H1 (cell line): ENCODE results near the gene MYOCD. TPM values are rescaled to one million over a fixed set of nuclear protein-coding genes. Genes with fewer than 3 reads are reported as not detected.

ENCODE experiments used
- CTCF ChIA-PET: fragments of 300-600 bp; sonication (Branson Sonifier 250); formaldehyde crosslinking; loops from one replicate; lab custom pipeline; 2021; ENCODE audit not compliant: partially characterized antibody; lab: Charles Lee
- POLR2A ChIA-PET: fragments of 300-600 bp; sonication (Branson Sonifier 250); formaldehyde crosslinking; loops from one replicate; lab custom pipeline; 2021; ENCODE audit warnings: inconsistent platforms; ENCODE audit not compliant: partially characterized antibody; lab: Charles Lee
- DNase-seq, 2 experiments: peaks; one replicate each; pipeline versions ENCODE4 v3.0.0 to v3.0.0-alpha.2; 2010 to 2022; ENCODE audit warnings: low spot score in 2 of 2, low read depth in 1 of 2, mixed read lengths in 1 of 2
- FAIRE-seq: peaks from 2 replicates; lab custom pipeline; 2011; peaks lifted over from hg19 to GRCh38; lab: Jason Lieb, UNC
- H2AFZ ChIP-seq: 2 replicates; pipeline ENCODE4 v1.8.1; 2012; ENCODE audit warnings: low read length, inconsistent platforms
- H2AK5ac ChIP-seq: 2 replicates; pipeline ENCODE4 v1.6.1; 2013; ENCODE audit warnings: low read depth, low read length
- H2BK120ac ChIP-seq: replicated peaks from 2 replicates; pipeline ENCODE3; 2013; ENCODE audit warnings: low read depth, low read length, inconsistent platforms
- H2BK12ac ChIP-seq: 2 replicates; pipeline ENCODE4 v1.6.1; 2013; ENCODE audit warnings: low read depth, low read length
- H2BK15ac ChIP-seq: 2 replicates; pipeline ENCODE4 v1.6.1; 2013; ENCODE audit warnings: low read length
- H2BK20ac ChIP-seq: 2 replicates; pipeline ENCODE4 v1.6.1; 2013; ENCODE audit warnings: low read length
- H2BK5ac ChIP-seq: 2 replicates; pipeline ENCODE4 v1.6.1; 2013; ENCODE audit warnings: low read depth, low read length
- H3K14ac ChIP-seq: 2 replicates; pipeline ENCODE4 v1.6.1; 2013; ENCODE audit warnings: inconsistent platforms; ENCODE audit not compliant: insufficient read length
- H3K18ac ChIP-seq: 2 replicates; pipeline ENCODE4 v1.6.1; 2013; ENCODE audit warnings: low read length; ENCODE audit errors: extremely low read depth
- H3K23ac ChIP-seq: 2 replicates; pipeline ENCODE4 v1.6.1; 2013; ENCODE audit warnings: inconsistent platforms; ENCODE audit not compliant: insufficient read length
- H3K23me2 ChIP-seq: 2 replicates; pipeline ENCODE4 v1.6.1; 2013; ENCODE audit warnings: low read depth, low read length
- H3K27ac ChIP-seq: 2 replicates; pipeline ENCODE4 v1.6.1; 2011; ENCODE audit warnings: low read depth, low read length, inconsistent platforms
- H3K27me3 ChIP-seq, 4 experiments: replicated peaks in 1 of 4; 1 replicate in 1 of 4; 2 replicates in 3 of 4; pipeline versions ENCODE4 v1.6.1 to v1.8.1; 2011 to 2013; ENCODE audit warnings: low read length in 3 of 4, mild to moderate bottlenecking in 3 of 4, inconsistent platforms in 2 of 4, mixed read lengths in 2 of 4, moderate library complexity in 1 of 4; ENCODE audit not compliant: control insufficient read depth in 3 of 4, insufficient read depth in 3 of 4; ENCODE audit errors: extremely low read depth in 1 of 4
- H3K36me3 ChIP-seq, 4 experiments: 2 replicates each; pipeline versions ENCODE4 v1.6.1 to v1.8.1; 2011 to 2013; ENCODE audit warnings: mild to moderate bottlenecking in 4 of 4, low read length in 3 of 4, moderate library complexity in 2 of 4, control low read depth in 1 of 4, inconsistent platforms in 1 of 4; ENCODE audit not compliant: insufficient read depth in 4 of 4, control insufficient read depth in 2 of 4
- H3K4ac ChIP-seq: replicated peaks from 2 replicates; pipeline ENCODE3; 2013; ENCODE audit warnings: low read length, low read depth, mixed read lengths, inconsistent platforms; ENCODE audit not compliant: insufficient read length
- H3K4me1 ChIP-seq, 4 experiments: replicated peaks in 1 of 4; 1 replicate in 1 of 4; 2 replicates in 3 of 4; pipeline versions ENCODE4 v1.6.1 to v1.8.1; 2011 to 2013; ENCODE audit warnings: low read length in 3 of 4, inconsistent platforms in 2 of 4, mixed read lengths in 1 of 4; ENCODE audit not compliant: insufficient read depth in 4 of 4, control insufficient read depth in 3 of 4
- H3K4me2 ChIP-seq, 2 experiments: 2 replicates each; pipeline versions ENCODE4 v1.6.1 to v1.8.1; 2011 to 2013; ENCODE audit warnings: low read depth in 2 of 2, low read length in 2 of 2, control low read depth in 1 of 2, inconsistent platforms in 1 of 2, mild to moderate bottlenecking in 1 of 2; ENCODE audit not compliant: insufficient read depth in 1 of 2
- H3K4me3 ChIP-seq, 4 experiments: fragments of 200-600, 300-600 bp in 1 of 4; sonication (generic), shearing (Covaris generic), sonication (Bioruptor Twin) in 1 of 4; 2 replicates each; pipeline versions ENCODE4 v1.5.1 to v1.8.1; 2011 to 2016; ENCODE audit warnings: low read length in 4 of 4, low read depth in 3 of 4, control low read depth in 2 of 4, inconsistent platforms in 2 of 4, mild to moderate bottlenecking in 2 of 4, mixed read lengths in 1 of 4, moderate library complexity in 1 of 4; ENCODE audit not compliant: insufficient read depth in 2 of 4; ENCODE audit errors: extremely low read depth in 1 of 4
- H3K56ac ChIP-seq: replicated peaks from 2 replicates; pipeline ENCODE3; 2013; ENCODE audit warnings: low read depth, mild to moderate bottlenecking, mixed read lengths, low read length, inconsistent platforms; ENCODE audit not compliant: insufficient read length
- H3K79me1 ChIP-seq: 2 replicates; pipeline ENCODE4 v1.6.1; 2013; ENCODE audit warnings: low read depth, low read length, control low read depth
- H3K79me2 ChIP-seq, 2 experiments: 2 replicates each; pipeline versions ENCODE4 v1.6.1 to v1.8.1; 2012 to 2013; ENCODE audit warnings: low read length in 2 of 2, mild to moderate bottlenecking in 2 of 2, inconsistent platforms in 1 of 2; ENCODE audit not compliant: insufficient read depth in 2 of 2, control insufficient read depth in 1 of 2
- H3K9ac ChIP-seq, 4 experiments: replicated peaks in 1 of 4; 1 replicate in 1 of 4; 2 replicates in 3 of 4; pipeline versions ENCODE4 v1.6.1 to v1.8.1; 2011 to 2013; ENCODE audit warnings: low read depth in 3 of 4, low read length in 3 of 4, control low read depth in 2 of 4, mild to moderate bottlenecking in 2 of 4, moderate library complexity in 2 of 4, inconsistent platforms in 1 of 4; ENCODE audit errors: extremely low read depth in 1 of 4
- H3K9me3 ChIP-seq, 2 experiments: 2 replicates each; pipeline versions ENCODE4 v1.6.1 to v1.8.1; 2012 to 2013; ENCODE audit warnings: mild to moderate bottlenecking in 2 of 2, moderate library complexity in 2 of 2, control low read depth in 1 of 2, inconsistent platforms in 1 of 2, low read depth in 1 of 2, low read length in 1 of 2, mixed read lengths in 1 of 2; ENCODE audit not compliant: insufficient read depth in 2 of 2
- H4K20me1 ChIP-seq, 2 experiments: replicated peaks in 1 of 2; 2 replicates each; pipeline versions ENCODE3 to v1.8.1; 2011 to 2013; ENCODE audit warnings: inconsistent platforms in 2 of 2, low read length in 2 of 2, mild to moderate bottlenecking in 1 of 2; ENCODE audit not compliant: insufficient read depth in 2 of 2, control insufficient read depth in 1 of 2
- H4K5ac ChIP-seq: 2 replicates; pipeline ENCODE4 v1.6.1; 2013; ENCODE audit warnings: low read length, low read depth, mixed read lengths, inconsistent platforms; ENCODE audit not compliant: insufficient read length
- H4K8ac ChIP-seq: 2 replicates; pipeline ENCODE4 v1.8.0; 2013; ENCODE audit warnings: mild to moderate bottlenecking, moderate library complexity, low read length, inconsistent platforms; ENCODE audit not compliant: insufficient read depth; ENCODE audit errors: extremely low read depth
- H4K91ac ChIP-seq: replicated peaks from 2 replicates; pipeline ENCODE3; 2013; ENCODE audit warnings: low read length, mixed read lengths, inconsistent platforms; ENCODE audit not compliant: insufficient read length
- CTCF ChIP-seq, 3 experiments: IDR thresholded peaks; 1 replicate in 2 of 3; 2 replicates in 1 of 3; pipeline versions ENCODE4 v1.5.1 to v1.6.1; 2011; ENCODE audit warnings: low read length in 3 of 3, mild to moderate bottlenecking in 3 of 3, inconsistent platforms in 2 of 3, low read depth in 1 of 3, moderate library complexity in 1 of 3; ENCODE audit not compliant: insufficient read depth in 1 of 3; ENCODE audit errors: control extremely low read depth in 1 of 3
- GABPA ChIP-seq: IDR thresholded peaks from 2 replicates; pipeline ENCODE4 v1.6.1; 2011; ENCODE audit warnings: mild to moderate bottlenecking, low read length, moderate library complexity, borderline replicate concordance; ENCODE audit not compliant: insufficient read depth
- KDM1A ChIP-seq: fragments of 200-600, 300-600 bp; sonication (generic); IDR thresholded peaks from 2 replicates; pipeline ENCODE4 v1.7.1; 2016; ENCODE audit warnings: mild to moderate bottlenecking, low read length, borderline replicate concordance
- WGBS, 2 experiments: shearing (Covaris generic) in 1 of 2; methylation state at CpG; one replicate each; pipeline versions ENCODE4 v1.1.6 to v1.1.7; 2013 to 2015; ENCODE audit warnings: low lambda C conversion rate in 2 of 2, mixed read lengths in 2 of 2, inconsistent platforms in 1 of 2, low coverage in 1 of 2, missing lambda C conversion rate in 1 of 2; ENCODE audit not compliant: insufficient replicate concordance in 2 of 2, insufficient coverage in 1 of 2, insufficient read length in 1 of 2; ENCODE audit errors: extremely low coverage in 1 of 2, missing lambda C conversion rate in 1 of 2; 5-methylcytosine and 5-hydroxymethylcytosine counted together
- polyA plus RNA-seq, 7 experiments: library from polyadenylated mRNA; depleted of rRNA in 3 of 7; stranded (reverse) in 5 of 7; unstranded in 2 of 7; fragments of >200 nt in 5 of 7; fragments of 200-250 nt in 2 of 7; gene quantifications; 1 replicate in 5 of 7; 2 replicates in 1 of 7; 4 replicates in 1 of 7; pipeline versions ENCODE4 v1.2.1 to v1.2.3, GENCODE V29; 2011 to 2013; ENCODE audit warnings: missing spikeins in 2 of 7, mixed read lengths in 2 of 7
- total RNA-seq: library from RNA; stranded (reverse); fragmentation: NEBNext Ultra II Directional; extraction: Animal tissue kit (Norgen Biotek cat#: 25700); gene quantifications from 2 replicates; pipeline ENCODE4 v1.2.1, GENCODE V29; 2021

MYOCD gene
- total and polyA plus RNA-seq, 2 of the 8 experiments (the other 6 are each of a cell fraction or from before 2014, with no cell fraction given) = 0.30 to 4.9 TPM

GRCh38 chr17:12769981-12770380 is 104.3 kb downstream of the MYOCD start:
- no peak overlapping the region for H2BK15ac ChIP-seq
- no peak overlapping the region for H3K56ac ChIP-seq
- H3K27ac ChIP-seq = no peak overlapping the region
- H3K9ac ChIP-seq = no peak overlapping the region
- no peak overlapping the region for H3K18ac ChIP-seq
- H3K23ac ChIP-seq = no peak overlapping the region
- POLR2A ChIA-PET = no interaction called here
- CTCF ChIA-PET = interaction anchor here (0.6 kb wide), 1 partner anchor 1843 kb away, joined by 4 read pairs; no protein-coding TSS in a partner anchor
- no peak overlapping the region for H2AFZ ChIP-seq
- no peaks in the 10 kb centered on the region; the same call in 1 of the 2 replicates for H3K23me2 ChIP-seq
- no peak for DNase-seq
- no peak overlapping the region for H2BK12ac ChIP-seq
- H2BK120ac ChIP-seq = no peak overlapping the region
- no peaks in the 10 kb centered on the region for H3K27me3 ChIP-seq
- H3K4ac ChIP-seq = no peak overlapping the region
- no peak for FAIRE-seq
- H2BK20ac ChIP-seq = no peak overlapping the region
- no peak overlapping the region for H3K4me2 ChIP-seq
- no peaks in the 10 kb centered on the region for H3K79me1 ChIP-seq
- H4K91ac ChIP-seq = no peak overlapping the region
- WGBS, 2 experiments = 96% methylated on average over 6 of the region's 6 CpGs; no CpG with 5 or more reads in 1 of the 2 experiments
- no peak overlapping the region for H3K4me3 ChIP-seq
- H2BK5ac ChIP-seq = no peak overlapping the region
- H3K36me3 ChIP-seq = no peaks in the 10 kb centered on the region
- no peak overlapping the region for H4K5ac ChIP-seq
- H4K8ac ChIP-seq = no peak overlapping the region
- H4K20me1 ChIP-seq = no peaks in the 10 kb centered on the region
- H2AK5ac ChIP-seq = no peak overlapping the region
- H3K9me3 ChIP-seq = no peaks in the 10 kb centered on the region
- H3K79me2 ChIP-seq = no peaks in the 10 kb centered on the region
- H3K14ac ChIP-seq = no peak overlapping the region
- H3K4me1 ChIP-seq = no peaks in the 10 kb centered on the region
- no peak for TF ChIP-seq GABPA
- TF ChIP-seq CTCF (IDR thresholded peaks at IDR 0.05; ENCODE audit: control extremely low read depth in 1 of 3, insufficient read depth in 1 of 3, low read depth in 1 of 3, low read length in 3 of 3) = no peak
- TF ChIP-seq KDM1A = no peak
